ENCODE data around the gene CST3. TPM values are rescaled to one million over a fixed set of nuclear protein-coding genes. Genes with fewer than 3 reads are reported as not detected.

CST3 gene
- polyA plus RNA-seq, 2 of the 4 experiments (the other 2 are of a cell fraction) = 136 to 238 TPM

DNA sequence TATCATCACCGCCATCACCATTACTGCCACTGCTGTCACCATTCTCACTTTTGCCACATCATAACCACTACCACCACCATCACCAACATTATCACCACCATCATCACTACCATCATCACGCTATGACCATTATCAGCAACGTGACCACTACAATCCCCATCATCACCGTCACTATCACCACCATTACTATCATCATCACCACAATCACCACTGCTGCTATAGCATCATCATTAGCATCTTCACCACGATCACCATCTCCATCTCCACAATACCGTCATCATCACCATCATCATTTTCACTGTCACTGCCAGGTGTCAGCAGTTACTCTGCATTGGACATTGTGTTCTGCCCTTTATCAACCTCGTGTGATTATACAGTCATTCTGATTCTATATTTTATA, 32.1 kb upstream of the CST3 start (continued):
- TF ChIP-seq E2F6 (IDR thresholded peaks at IDR 0.05; ENCODE audit: borderline replicate concordance, low read depth) = no peak

DNA sequence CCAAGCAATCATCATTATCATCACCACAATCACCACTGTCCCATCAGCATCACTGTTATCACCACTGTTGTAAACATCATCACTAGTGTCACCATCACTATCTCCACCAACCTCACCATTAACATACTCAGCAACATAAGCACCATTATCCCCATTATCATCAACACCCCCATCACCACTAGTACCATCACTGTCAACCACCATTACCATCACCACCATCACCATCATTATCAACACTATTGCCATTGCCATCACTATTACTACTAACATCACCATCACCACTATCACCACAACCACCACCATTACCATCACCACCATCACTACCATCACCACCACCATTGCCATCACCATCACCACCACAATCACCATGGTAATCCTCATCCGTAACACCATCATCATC, 31.6 kb upstream of the CST3 start:
- no peak for ATAC-seq
- CTCF ChIA-PET = interaction anchor here (0.9 to 4.1 kb wide), 15 partner anchors 10 to 1261 kb away, joined by 3 to 41 read pairs (median 4); partner anchors contain the start of gene CST4
- POLR2A ChIA-PET = no interaction called here
- no peak for DNase-seq (ENCODE audit: low read depth in 1 of 2, low spot score in 1 of 2)
- Histone ChIP-seq H3K4me1 (no peaks in the 10 kb centered on the region), H3K4me2 (no peak overlapping the region), H3K4me3 (no peak overlapping the region), H3K27ac (no peak overlapping the region), H3K9me3 (no peaks in the 10 kb centered on the region)
- FAIRE-seq = no peak
- TF ChIP-seq POLR2AphosphoS2 (conservative IDR thresholded peaks at IDR 0.05; ENCODE audit: low read length) (no peak), NR3C1 (IDR thresholded peaks at IDR 0.05) (no peak), EP300 (IDR thresholded peaks at IDR 0.05) (no peak), GATA3 (IDR thresholded peaks at IDR 0.05; ENCODE audit: borderline replicate concordance) (no peak), E2F6 (IDR thresholded peaks at IDR 0.05; ENCODE audit: borderline replicate concordance, low read depth) (no peak), HOXB5 (CRISPR knock-in tag; IDR thresholded peaks at IDR 0.05) (no peak), HOXB13 (CRISPR knock-in tag; IDR thresholded peaks at IDR 0.05; ENCODE audit: low read depth) (no peak), RAD21 (conservative IDR thresholded peaks at IDR 0.05 in 1 of 2, IDR thresholded peaks at IDR 0.05 in 1 of 2) (no peak)
- TF ChIP-seq, protein P1, sequence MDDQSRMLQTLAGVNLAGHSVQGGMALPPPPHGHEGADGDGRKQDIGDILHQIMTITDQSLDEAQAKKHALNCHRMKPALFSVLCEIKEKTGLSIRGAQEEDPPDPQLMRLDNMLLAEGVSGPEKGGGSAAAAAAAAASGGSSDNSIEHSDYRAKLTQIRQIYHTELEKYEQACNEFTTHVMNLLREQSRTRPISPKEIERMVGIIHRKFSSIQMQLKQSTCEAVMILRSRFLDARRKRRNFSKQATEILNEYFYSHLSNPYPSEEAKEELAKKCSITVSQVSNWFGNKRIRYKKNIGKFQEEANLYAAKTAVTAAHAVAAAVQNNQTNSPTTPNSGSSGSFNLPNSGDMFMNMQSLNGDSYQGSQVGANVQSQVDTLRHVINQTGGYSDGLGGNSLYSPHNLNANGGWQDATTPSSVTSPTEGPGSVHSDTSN (IDR thresholded peaks at IDR 0.05) = no peak
- 84% methylated on average over 1 of the region's 1 CpG for WGBS (ENCODE audit: missing lambda C conversion rate)

DNA sequence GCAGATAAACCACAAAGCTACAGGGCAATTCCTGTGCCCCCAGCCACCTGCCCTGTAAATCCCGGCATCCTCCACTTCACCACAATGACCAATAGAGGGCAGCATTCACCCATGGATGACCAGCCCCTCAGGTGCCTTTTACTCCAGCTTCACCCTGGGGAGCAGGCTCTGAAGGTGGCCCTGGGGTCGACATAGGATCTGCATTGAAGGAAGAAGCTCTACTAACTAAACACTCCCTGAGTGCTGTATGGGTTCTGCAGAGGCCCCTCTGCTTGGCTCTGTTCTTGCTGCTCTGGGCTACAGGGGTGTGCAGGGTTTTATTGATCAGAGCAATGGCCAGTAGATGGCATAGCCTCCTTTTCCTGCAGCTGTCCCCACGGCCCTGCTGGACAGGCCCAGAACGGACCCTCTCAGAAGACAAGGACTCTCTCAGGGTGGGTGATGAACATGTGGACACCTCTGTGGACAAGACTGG, 30.8 kb upstream of the CST3 start:
- FAIRE-seq (no peak), ATAC-seq (peak; percentile 84 to 97), DNase-seq (ENCODE audit: low read depth in 1 of 2, low spot score in 1 of 2) (peak; percentile 72 to 84)
- no peaks in the 10 kb centered on the region for H3K9me3 ChIP-seq
- H3K4me2 ChIP-seq = no peak overlapping the region
- no peak overlapping the region for H3K27ac ChIP-seq
- POLR2A ChIA-PET = no interaction called here
- TF ChIP-seq JUN (IDR thresholded peaks at IDR 0.05) (no peak), CTCF (IDR thresholded peaks at IDR 0.05) (peak; percentile 88), SMC3 (IDR thresholded peaks at IDR 0.05) (peak; percentile 70), RAD21 (conservative IDR thresholded peaks at IDR 0.05 in 1 of 2, IDR thresholded peaks at IDR 0.05 in 1 of 2) (peak; percentile 87), FOSL2 (IDR thresholded peaks at IDR 0.05) (no peak), FOSL2 (CRISPR knock-in tag; IDR thresholded peaks at IDR 0.05) (no peak)
- WGBS (ENCODE audit: missing lambda C conversion rate) = 0% methylated on average over 4 of the region's 4 CpGs
- CTCF ChIA-PET = interaction anchor here (0.6 to 4.1 kb wide), 35 partner anchors 8 to 1262 kb away, joined by 3 to 41 read pairs (median 4); partner anchors contain the start of gene CST4
- H3K4me3 ChIP-seq = no peak overlapping the region
- no peaks in the 10 kb centered on the region for H3K4me1 ChIP-seq

GRCh38 chr20:23667666-23668065, 29.9 kb upstream of the CST3 start:
- no peak for ATAC-seq
- 60% methylated on average over 7 of the region's 7 CpGs for WGBS (ENCODE audit: missing lambda C conversion rate)
- no peak for TF ChIP-seq SREBF2 (IDR thresholded peaks at IDR 0.05)
- no peak for TF ChIP-seq TP53 (CRISPR knock-in tag; IDR thresholded peaks at IDR 0.05)
- TF ChIP-seq BHLHE40 (IDR thresholded peaks at IDR 0.05; ENCODE audit: low read depth, low read length) = no peak
- no peak for TF ChIP-seq NPAS2 (CRISPR knock-in tag; IDR thresholded peaks at IDR 0.05; ENCODE audit: borderline replicate concordance)
- no peak for TF ChIP-seq RCOR1 (IDR thresholded peaks at IDR 0.05; ENCODE audit: low read depth, low read length)
- Histone ChIP-seq H3K4me3 (no peak overlapping the region), H3K9me3 (no peaks in the 10 kb centered on the region), H3K4me2 (no peak overlapping the region), H3K4me1 (no peaks in the 10 kb centered on the region), H3K27ac (no peak overlapping the region)
- no peak for FAIRE-seq
- ChIA-PET POLR2A (no interaction called here), CTCF (interaction anchor here (0.6 to 4.1 kb wide), 25 partner anchors 7 to 1263 kb away, joined by 3 to 41 read pairs (median 4); no protein-coding TSS in a partner anchor)
- DNase-seq (ENCODE audit: low read depth in 1 of 2, low spot score in 1 of 2) = no peak
